ENCODE data around the gene TBATA. TPM values are rescaled to one million over a fixed set of nuclear protein-coding genes. Genes with fewer than 3 reads are reported as not detected.

Gene TBATA
- total RNA-seq, 1 experiment from 2014 or later = not detected

GRCh38 chr10:70765794-70766594 is 19.2 kb downstream of the TBATA start:
- Histone ChIP-seq H3K4me1 (no peaks in the 10 kb centered on the region), H3K4me3 (no peak overlapping the region), H3K27me3 (no peaks in the 10 kb centered on the region), H3K9me3 (replicated peaks) (no peaks in the 10 kb centered on the region), H3K36me3 (no peaks in the 10 kb centered on the region), H3K27ac (no peak overlapping the region)
- no peak for DNase-seq

- no peak for DNase-seq
- H3K36me3 ChIP-seq = no peaks in the 10 kb centered on the region
- H3K4me3 ChIP-seq = no peak overlapping the region
- H3K27me3 ChIP-seq = no peaks in the 10 kb centered on the region
- H3K27ac ChIP-seq = no peak overlapping the region
- peaks cover 3% of the 10 kb centered on the region; the same call in 1 of the 2 replicates for H3K4me1 ChIP-seq
- no peaks in the 10 kb centered on the region for H3K9me3 ChIP-seq (replicated peaks)
Measured at GRCh38 chr10:70763567-70763966, 21.6 kb downstream of the TBATA start.

GRCh38 chr10:70762441-70763175 is 22.6 kb downstream of the TBATA start:
- Histone ChIP-seq H3K4me3 (no peak overlapping the region), H3K36me3 (no peaks in the 10 kb centered on the region), H3K27ac (no peak overlapping the region), H3K9me3 (replicated peaks) (no peaks in the 10 kb centered on the region), H3K27me3 (no peaks in the 10 kb centered on the region), H3K4me1 (peaks cover 3% of the 10 kb centered on the region; the same call in 1 of the 2 replicates)
- DNase-seq = no peak

- Histone ChIP-seq H3K9me3 (replicated peaks) (no peaks in the 10 kb centered on the region), H3K27me3 (no peaks in the 10 kb centered on the region), H3K4me3 (no peak overlapping the region), H3K36me3 (no peaks in the 10 kb centered on the region), H3K27ac (no peak overlapping the region), H3K4me1 (peaks cover 7% of the 10 kb centered on the region)
- DNase-seq = no peak
Measured at GRCh38 chr10:70761727-70762350, 23.3 kb downstream of the TBATA start.

GRCh38 chr10:70761031-70761601 is 24.1 kb downstream of the TBATA start:
- Histone ChIP-seq H3K27ac (no peak overlapping the region), H3K4me1 (peaks cover 12% of the 10 kb centered on the region), H3K36me3 (no peaks in the 10 kb centered on the region), H3K27me3 (no peaks in the 10 kb centered on the region), H3K9me3 (replicated peaks) (no peaks in the 10 kb centered on the region), H3K4me3 (no peak overlapping the region)
- DNase-seq = no peak

GRCh38 chr10:70760271-70760787 is 24.8 kb downstream of the TBATA start:
- H3K36me3 ChIP-seq = no peaks in the 10 kb centered on the region
- no peak overlapping the region for H3K4me3 ChIP-seq
- H3K9me3 ChIP-seq (replicated peaks) = no peaks in the 10 kb centered on the region
- DNase-seq = no peak
- no peak overlapping the region for H3K27ac ChIP-seq
- peaks cover 13% of the 10 kb centered on the region for H3K4me1 ChIP-seq
- no peaks in the 10 kb centered on the region for H3K27me3 ChIP-seq

- H3K9me3 ChIP-seq (replicated peaks) = no peaks in the 10 kb centered on the region
- H3K27me3 ChIP-seq = no peaks in the 10 kb centered on the region
- DNase-seq = no peak
- no peak overlapping the region for H3K27ac ChIP-seq
- no peak overlapping the region for H3K4me3 ChIP-seq
- peaks cover 14% of the 10 kb centered on the region for H3K4me1 ChIP-seq
- H3K36me3 ChIP-seq = no peaks in the 10 kb centered on the region
Measured at GRCh38 chr10:70759781-70760180, 25.4 kb downstream of the TBATA start.

GRCh38 chr10:70758757-70759514 is 26.2 kb downstream of the TBATA start:
- peak; percentile 60 to 87 for DNase-seq
- no peaks in the 10 kb centered on the region for H3K36me3 ChIP-seq
- H3K27ac ChIP-seq = no peak overlapping the region
- peaks cover 17% of the 10 kb centered on the region for H3K4me1 ChIP-seq
- no peaks in the 10 kb centered on the region for H3K27me3 ChIP-seq
- no peaks in the 10 kb centered on the region for H3K9me3 ChIP-seq (replicated peaks)
- no peak overlapping the region for H3K4me3 ChIP-seq

- Histone ChIP-seq H3K9me3 (replicated peaks) (no peaks in the 10 kb centered on the region), H3K4me3 (no peak overlapping the region), H3K36me3 (no peaks in the 10 kb centered on the region), H3K27ac (no peak overlapping the region), H3K27me3 (no peaks in the 10 kb centered on the region), H3K4me1 (peaks cover 17% of the 10 kb centered on the region)
- no peak for DNase-seq
Measured at GRCh38 chr10:70757856-70758255, 27.3 kb downstream of the TBATA start.

- peak; percentile 43 to 71 for DNase-seq
- peak overlapping the region; percentile 52 for H3K27ac ChIP-seq
- H3K9me3 ChIP-seq (replicated peaks) = no peaks in the 10 kb centered on the region
- H3K36me3 ChIP-seq = no peaks in the 10 kb centered on the region
- H3K4me3 ChIP-seq = no peak overlapping the region
- no peaks in the 10 kb centered on the region for H3K27me3 ChIP-seq
- peaks cover 17% of the 10 kb centered on the region for H3K4me1 ChIP-seq
Measured at GRCh38 chr10:70756700-70757360, 28.3 kb downstream of the TBATA start.

GRCh38 chr10:70753841-70754621 is 31.1 kb downstream of the TBATA start:
- Histone ChIP-seq H3K9me3 (replicated peaks) (no peaks in the 10 kb centered on the region), H3K4me3 (no peak overlapping the region), H3K4me1 (peaks cover 14% of the 10 kb centered on the region), H3K36me3 (peaks cover 3% of the 10 kb centered on the region; the same call in 1 of the 2 replicates), H3K27me3 (no peaks in the 10 kb centered on the region), H3K27ac (no peak overlapping the region)
- DNase-seq = no peak

- no peak for DNase-seq
- no peak overlapping the region for H3K27ac ChIP-seq
- no peak overlapping the region for H3K4me3 ChIP-seq
- H3K36me3 ChIP-seq = peaks cover 3% of the 10 kb centered on the region; the same call in 1 of the 2 replicates
- H3K27me3 ChIP-seq = no peaks in the 10 kb centered on the region
- H3K9me3 ChIP-seq (replicated peaks) = no peaks in the 10 kb centered on the region
- H3K4me1 ChIP-seq = peaks cover 14% of the 10 kb centered on the region
Measured at GRCh38 chr10:70753026-70753663, 32.0 kb downstream of the TBATA start.

- peaks cover 3% of the 10 kb centered on the region; the same call in 1 of the 2 replicates for H3K36me3 ChIP-seq
- no peaks in the 10 kb centered on the region for H3K9me3 ChIP-seq (replicated peaks)
- H3K4me1 ChIP-seq = peaks cover 14% of the 10 kb centered on the region
- no peak for DNase-seq
- no peaks in the 10 kb centered on the region for H3K27me3 ChIP-seq
- no peak overlapping the region for H3K4me3 ChIP-seq
- no peak overlapping the region for H3K27ac ChIP-seq
Measured at GRCh38 chr10:70752571-70752970, 32.6 kb downstream of the TBATA start.
